DLD1 (cell line): Measurements from ENCODE around the gene PAQR4.

Experiments
- in situ Hi-C: cut with HindIII; loops from 2 replicates; pipeline ENCODE4 v1.10.0; 2017; ENCODE audit warnings: low sequenced_read_pairs

The PAQR4 gene

GRCh38 chr16:3003582-3004270 is 34.6 kb downstream of the PAQR4 start:
- in situ Hi-C loops = no loop called here

GRCh38 chr16:3004319-3004718 is 35.2 kb downstream of the PAQR4 start:
- in situ Hi-C loops = no loop called here

- in situ Hi-C loops = no loop called here
Observed at GRCh38 chr16:3004781-3005284, 35.7 kb downstream of the PAQR4 start.

GRCh38 chr16:3007059-3007956 is 38.2 kb downstream of the PAQR4 start:
- in situ Hi-C loops = no loop called here

- in situ Hi-C loops = no loop called here
Observed at GRCh38 chr16:3007957-3008689, 39.0 kb downstream of the PAQR4 start.

- in situ Hi-C loops = no loop called here
Observed at GRCh38 chr16:3008690-3009037, 39.5 kb downstream of the PAQR4 start.

- in situ Hi-C loops = no loop called here
Observed at GRCh38 chr16:3009568-3010390, 40.6 kb downstream of the PAQR4 start.

- in situ Hi-C loops = no loop called here
Observed at GRCh38 chr16:3010510-3010909, 41.4 kb downstream of the PAQR4 start.

GRCh38 chr16:3012246-3012645 is 43.1 kb downstream of the PAQR4 start:
- in situ Hi-C loops = no loop called here

- in situ Hi-C loops = no loop called here
Observed at GRCh38 chr16:3012828-3013420, 43.8 kb downstream of the PAQR4 start, which contains the start of gene CLDN9. TSS of gene CLDN9 (plus strand) at chr16:3012923. CDS start at chr16:3013363, 440 bp downstream.

- in situ Hi-C loops = no loop called here
Observed at GRCh38 chr16:3013491-3013951, 44.4 kb downstream of the PAQR4 start.

GRCh38 chr16:3013998-3014690 is 45.0 kb downstream of the PAQR4 start:
- in situ Hi-C loops = no loop called here

- in situ Hi-C loops = no loop called here
Observed at GRCh38 chr16:3014971-3015370, 45.8 kb downstream of the PAQR4 start.

GRCh38 chr16:3015865-3016521 is 46.8 kb downstream of the PAQR4 start:
- in situ Hi-C loops = no loop called here

- in situ Hi-C loops = no loop called here
Observed at GRCh38 chr16:3017344-3017743, 48.2 kb downstream of the PAQR4 start.

GRCh38 chr16:3017794-3018506 is 48.8 kb downstream of the PAQR4 start, which contains the start of gene CLDN6:
TSS of gene CLDN6 (minus strand) at chr16:3018183. CDS start at chr16:3016021, 2,162 bp downstream.
- in situ Hi-C loops = no loop called here

- in situ Hi-C loops = no loop called here
Observed at GRCh38 chr16:3019594-3020246, 50.6 kb downstream of the PAQR4 start.

GRCh38 chr16:3020247-3020603 is 51.1 kb downstream of the PAQR4 start, which contains the start of gene TNFRSF12A:
TSS of gene TNFRSF12A (plus strand) at chr16:3020368. CDS start at chr16:3020398, 30 bp downstream.
- in situ Hi-C loops = no loop called here
